ENCODE data around the gene EP300.
"Not testable (repeated sequence)": the region's sequence is repeated elsewhere in the genome, so short reads cannot be mapped to it uniquely, and the experiment has no call there.

Gene EP300

GRCh38 chr22:41049795-41050194, 42.6 kb upstream of the EP300 start:
- not testable (repeated sequence) for H3K9me3 ChIP-seq (ENCODE audit: control extremely low read depth in 1 of 5, control insufficient read depth in 4 of 5, insufficient read depth in 2 of 5, low read depth in 1 of 5, low read length in 4 of 5); H3K4me1 ChIP-seq (ENCODE audit: control extremely low read depth in 1 of 4, control insufficient read depth in 4 of 4, insufficient read depth in 4 of 4, low read length in 3 of 4); DNase-seq; H3K36me3 ChIP-seq (ENCODE audit: control insufficient read depth in 4 of 4, insufficient read depth in 4 of 4, low read length in 3 of 4); H3K27me3 ChIP-seq (replicated peaks in 2 of 5; ENCODE audit: control insufficient read depth in 4 of 5, insufficient read depth in 5 of 5, low read length in 4 of 5); H3K27ac ChIP-seq (ENCODE audit: insufficient read depth in 1 of 2, low read depth in 1 of 2, low read length in 2 of 2, poor library complexity in 1 of 2, severe bottlenecking in 2 of 2); H3K4me3 ChIP-seq (ENCODE audit: control insufficient read depth in 1 of 7, extremely low read depth in 1 of 7, insufficient read depth in 4 of 7, low read depth in 2 of 7, low read length in 6 of 7)
- ChIA-PET CTCF (interaction anchor here (0.7 to 1.0 kb wide), 2 partner anchors 8 to 10 kb away, joined by 3 read pairs; no protein-coding TSS in a partner anchor), POLR2A (interaction anchor here (0.7 kb wide), 1 partner anchor 40 kb away, joined by 3 read pairs; no protein-coding TSS in a partner anchor)
- WGBS (ENCODE audit: insufficient coverage): 100% methylated on average over 1 of the region's 4 CpGs

- Histone ChIP-seq H3K36me3 (ENCODE audit: control insufficient read depth in 4 of 4, insufficient read depth in 4 of 4, low read length in 3 of 4) (no peaks in the 10 kb centered on the region), H3K4me3 (ENCODE audit: control insufficient read depth in 1 of 7, extremely low read depth in 1 of 7, insufficient read depth in 4 of 7, low read depth in 2 of 7, low read length in 6 of 7) (no peak overlapping the region), H3K27me3 (replicated peaks in 2 of 5; ENCODE audit: control insufficient read depth in 4 of 5, insufficient read depth in 5 of 5, low read length in 4 of 5) (no peaks in the 10 kb centered on the region), H3K4me1 (ENCODE audit: control extremely low read depth in 1 of 4, control insufficient read depth in 4 of 4, insufficient read depth in 4 of 4, low read length in 3 of 4) (peaks cover 0 to 4% (median 3%) of the 10 kb centered on the region in 4 experiments), H3K27ac (ENCODE audit: insufficient read depth in 1 of 2, low read depth in 1 of 2, low read length in 2 of 2, poor library complexity in 1 of 2, severe bottlenecking in 2 of 2) (no peak overlapping the region), H3K9me3 (ENCODE audit: control extremely low read depth in 1 of 5, control insufficient read depth in 4 of 5, insufficient read depth in 2 of 5, low read depth in 1 of 5, low read length in 4 of 5) (no peaks in the 10 kb centered on the region)
- CTCF ChIA-PET: no interaction called here
- DNase-seq: no peak
- POLR2A ChIA-PET: no interaction called here
- 100% methylated on average over 2 of the region's 2 CpGs for whole genome bisulfite sequencing (ENCODE audit: insufficient coverage)
Observed at GRCh38 chr22:41050883-41051282, 41.5 kb upstream of the EP300 start.

GRCh38 chr22:41052661-41053490, 39.5 kb upstream of the EP300 start:
- POLR2A ChIA-PET: no interaction called here
- Histone ChIP-seq H3K36me3 (ENCODE audit: control insufficient read depth in 4 of 4, insufficient read depth in 4 of 4, low read length in 3 of 4) (no peaks in the 10 kb centered on the region), H3K4me3 (ENCODE audit: control insufficient read depth in 1 of 7, extremely low read depth in 1 of 7, insufficient read depth in 4 of 7, low read depth in 2 of 7, low read length in 6 of 7) (no peak overlapping the region), H3K27me3 (replicated peaks in 2 of 5; ENCODE audit: control insufficient read depth in 4 of 5, insufficient read depth in 5 of 5, low read length in 4 of 5) (no peaks in the 10 kb centered on the region), H3K27ac (ENCODE audit: insufficient read depth in 1 of 2, low read depth in 1 of 2, low read length in 2 of 2, poor library complexity in 1 of 2, severe bottlenecking in 2 of 2) (no peak overlapping the region), H3K4me1 (ENCODE audit: control extremely low read depth in 1 of 4, control insufficient read depth in 4 of 4, insufficient read depth in 4 of 4, low read length in 3 of 4) (peaks cover 0 to 4% (median 2%) of the 10 kb centered on the region in 4 experiments), H3K9me3 (ENCODE audit: control extremely low read depth in 1 of 5, control insufficient read depth in 4 of 5, insufficient read depth in 2 of 5, low read depth in 1 of 5, low read length in 4 of 5) (no peaks in the 10 kb centered on the region)
- CTCF ChIA-PET: no interaction called here
- DNase-seq: no peak
- 80% methylated on average over 8 of the region's 8 CpGs for WGBS (ENCODE audit: insufficient coverage)

GRCh38 chr22:41057076-41057475, 35.3 kb upstream of the EP300 start:
- Histone ChIP-seq H3K27me3 (replicated peaks in 2 of 5; ENCODE audit: control insufficient read depth in 4 of 5, insufficient read depth in 5 of 5, low read length in 4 of 5) (no peaks in the 10 kb centered on the region), H3K4me1 (ENCODE audit: control extremely low read depth in 1 of 4, control insufficient read depth in 4 of 4, insufficient read depth in 4 of 4, low read length in 3 of 4) (peaks cover 0 to 4% (median 0%) of the 10 kb centered on the region in 4 experiments), H3K36me3 (ENCODE audit: control insufficient read depth in 4 of 4, insufficient read depth in 4 of 4, low read length in 3 of 4) (no peaks in the 10 kb centered on the region), H3K4me3 (ENCODE audit: control insufficient read depth in 1 of 7, extremely low read depth in 1 of 7, insufficient read depth in 4 of 7, low read depth in 2 of 7, low read length in 6 of 7) (no peak overlapping the region), H3K9me3 (ENCODE audit: control extremely low read depth in 1 of 5, control insufficient read depth in 4 of 5, insufficient read depth in 2 of 5, low read depth in 1 of 5, low read length in 4 of 5) (no peaks in the 10 kb centered on the region), H3K27ac (ENCODE audit: insufficient read depth in 1 of 2, low read depth in 1 of 2, low read length in 2 of 2, poor library complexity in 1 of 2, severe bottlenecking in 2 of 2) (no peak overlapping the region)
- CTCF ChIA-PET: interaction anchor here (1.4 kb wide), 1 partner anchor 8 kb away, joined by 3 read pairs; no protein-coding TSS in a partner anchor
- POLR2A ChIA-PET: interaction anchor here (0.6 kb wide), 1 partner anchor 169 kb away, joined by 4 read pairs; no protein-coding TSS in a partner anchor
- DNase-seq: no peak

GRCh38 chr22:41062146-41062545, 30.2 kb upstream of the EP300 start:
- Histone ChIP-seq H3K36me3 (ENCODE audit: control insufficient read depth in 4 of 4, insufficient read depth in 4 of 4, low read length in 3 of 4) (no peaks in the 10 kb centered on the region), H3K27me3 (replicated peaks in 2 of 5; ENCODE audit: control insufficient read depth in 4 of 5, insufficient read depth in 5 of 5, low read length in 4 of 5) (no peaks in the 10 kb centered on the region), H3K9me3 (ENCODE audit: control extremely low read depth in 1 of 5, control insufficient read depth in 4 of 5, insufficient read depth in 2 of 5, low read depth in 1 of 5, low read length in 4 of 5) (no peaks in the 10 kb centered on the region), H3K4me3 (ENCODE audit: control insufficient read depth in 1 of 7, extremely low read depth in 1 of 7, insufficient read depth in 4 of 7, low read depth in 2 of 7, low read length in 6 of 7) (no peak overlapping the region), H3K4me1 (ENCODE audit: control extremely low read depth in 1 of 4, control insufficient read depth in 4 of 4, insufficient read depth in 4 of 4, low read length in 3 of 4) (no peaks in the 10 kb centered on the region), H3K27ac (ENCODE audit: insufficient read depth in 1 of 2, low read depth in 1 of 2, low read length in 2 of 2, poor library complexity in 1 of 2, severe bottlenecking in 2 of 2) (no peak overlapping the region)
- WGBS (ENCODE audit: insufficient coverage): 98% methylated on average over 4 of the region's 6 CpGs
- DNase-seq: no peak
- POLR2A ChIA-PET: no interaction called here
- CTCF ChIA-PET: interaction anchor here (1.1 kb wide), 1 partner anchor 33 kb away, joined by 3 read pairs; no protein-coding TSS in a partner anchor

GRCh38 chr22:41064326-41064725, 28.1 kb upstream of the EP300 start:
- H3K27me3 ChIP-seq (replicated peaks in 2 of 5; ENCODE audit: control insufficient read depth in 4 of 5, insufficient read depth in 5 of 5, low read length in 4 of 5); POLR2A ChIA-PET; H3K36me3 ChIP-seq (ENCODE audit: control insufficient read depth in 4 of 4, insufficient read depth in 4 of 4, low read length in 3 of 4); H3K9me3 ChIP-seq (ENCODE audit: control extremely low read depth in 1 of 5, control insufficient read depth in 4 of 5, insufficient read depth in 2 of 5, low read depth in 1 of 5, low read length in 4 of 5); H3K27ac ChIP-seq (ENCODE audit: insufficient read depth in 1 of 2, low read depth in 1 of 2, low read length in 2 of 2, poor library complexity in 1 of 2, severe bottlenecking in 2 of 2); H3K4me3 ChIP-seq (ENCODE audit: control insufficient read depth in 1 of 7, extremely low read depth in 1 of 7, insufficient read depth in 4 of 7, low read depth in 2 of 7, low read length in 6 of 7); DNase-seq: not testable (repeated sequence)
- peaks cover 0 to 11% (median 4%) of the 10 kb centered on the region in 4 experiments for H3K4me1 ChIP-seq (ENCODE audit: control extremely low read depth in 1 of 4, control insufficient read depth in 4 of 4, insufficient read depth in 4 of 4, low read length in 3 of 4)
- 100% methylated on average over 4 of the region's 15 CpGs for WGBS (ENCODE audit: insufficient coverage)
- CTCF ChIA-PET: interaction anchor here (0.8 kb wide), 1 partner anchor 249 kb away, joined by 4 read pairs; no protein-coding TSS in a partner anchor

- DNase-seq; H3K36me3 ChIP-seq (ENCODE audit: control insufficient read depth in 4 of 4, insufficient read depth in 4 of 4, low read length in 3 of 4); H3K27me3 ChIP-seq (replicated peaks in 2 of 5; ENCODE audit: control insufficient read depth in 4 of 5, insufficient read depth in 5 of 5, low read length in 4 of 5); POLR2A ChIA-PET; H3K27ac ChIP-seq (ENCODE audit: insufficient read depth in 1 of 2, low read depth in 1 of 2, low read length in 2 of 2, poor library complexity in 1 of 2, severe bottlenecking in 2 of 2); H3K9me3 ChIP-seq (ENCODE audit: control extremely low read depth in 1 of 5, control insufficient read depth in 4 of 5, insufficient read depth in 2 of 5, low read depth in 1 of 5, low read length in 4 of 5); H3K4me3 ChIP-seq (ENCODE audit: control insufficient read depth in 1 of 7, extremely low read depth in 1 of 7, insufficient read depth in 4 of 7, low read depth in 2 of 7, low read length in 6 of 7): not testable (repeated sequence)
- peaks cover 0 to 19% (median 5%) of the 10 kb centered on the region in 4 experiments for H3K4me1 ChIP-seq (ENCODE audit: control extremely low read depth in 1 of 4, control insufficient read depth in 4 of 4, insufficient read depth in 4 of 4, low read length in 3 of 4)
- CTCF ChIA-PET: interaction anchor here (0.6 kb wide), 1 partner anchor 1895 kb away, joined by 3 read pairs; no protein-coding TSS in a partner anchor
- WGBS (ENCODE audit: insufficient coverage): 99% methylated on average over 7 of the region's 8 CpGs
Observed at GRCh38 chr22:41066341-41066740, 26.1 kb upstream of the EP300 start.

Measured in common myeloid progenitor, CD34-positive (primary cell).